ENCODE measurements around the gene FGFBP3. TPM values are rescaled to one million over a fixed set of nuclear protein-coding genes. Genes with fewer than 3 reads are reported as not detected.
A peak's percentile ranks its signal among the peaks of the same experiment; 100 is the strongest.
"Not testable (repeated sequence)": the region's sequence is repeated elsewhere in the genome, so short reads cannot be mapped to it uniquely, and the experiment has no call there.

The FGFBP3 gene
- total RNA-seq, 1 donor: 0.72 TPM

- peak; percentile 87 for DNase-seq (ENCODE audit: insufficient read length, low spot score, missing footprints)
- Histone ChIP-seq H3K79me2 (ENCODE audit: insufficient read depth, low read length) (no peaks in the 10 kb centered on the region), H3K4me1 (ENCODE audit: insufficient read depth, low read length) (peaks cover 15% of the 10 kb centered on the region), H3K27me3 (ENCODE audit: insufficient read depth, low read length) (no peaks in the 10 kb centered on the region), H3K27ac (ENCODE audit: low read depth, low read length) (peak overlapping the region; percentile 31), H3K36me3 (ENCODE audit: insufficient read depth, low read length) (no peaks in the 10 kb centered on the region), H3K4me3 (ENCODE audit: insufficient read depth, low read length) (no peak overlapping the region), H3K9me3 (ENCODE audit: low read depth, low read length) (no peaks in the 10 kb centered on the region), H4K20me1 (ENCODE audit: insufficient read depth, low read length) (no peaks in the 10 kb centered on the region), H2AFZ (ENCODE audit: low read length) (peak overlapping the region; percentile 58), H3K4me2 (ENCODE audit: insufficient read depth, low read length) (peak overlapping the region; percentile 47)
- no peak for TF ChIP-seq CTCF (IDR thresholded peaks at IDR 0.05; ENCODE audit: extremely low read depth, low read depth, low read length)
These were observed 7.3 kb downstream of the FGFBP3 start for GRCh38 chr10:91901784-91902677.

GRCh38 chr10:91897421-91897820 lies 11.9 kb downstream of the FGFBP3 start:
- Histone ChIP-seq H3K27me3 (ENCODE audit: insufficient read depth, low read length) (no peaks in the 10 kb centered on the region), H3K9me3 (ENCODE audit: low read depth, low read length) (no peaks in the 10 kb centered on the region), H3K4me3 (ENCODE audit: insufficient read depth, low read length) (no peak overlapping the region), H3K36me3 (ENCODE audit: insufficient read depth, low read length) (no peaks in the 10 kb centered on the region), H3K4me2 (ENCODE audit: insufficient read depth, low read length) (no peak overlapping the region), H3K27ac (ENCODE audit: low read depth, low read length) (no peak overlapping the region), H2AFZ (ENCODE audit: low read length) (no peak overlapping the region), H3K4me1 (ENCODE audit: insufficient read depth, low read length) (peaks cover 13% of the 10 kb centered on the region), H3K79me2 (ENCODE audit: insufficient read depth, low read length) (no peaks in the 10 kb centered on the region), H4K20me1 (ENCODE audit: insufficient read depth, low read length) (no peaks in the 10 kb centered on the region)
- no peak for TF ChIP-seq CTCF (IDR thresholded peaks at IDR 0.05; ENCODE audit: extremely low read depth, low read depth, low read length)
- no peak for DNase-seq (ENCODE audit: insufficient read length, low spot score, missing footprints)

GRCh38 chr10:91896212-91896756 lies 13.0 kb downstream of the FGFBP3 start:
- H3K27ac ChIP-seq (ENCODE audit: low read depth, low read length): no peak overlapping the region
- no peaks in the 10 kb centered on the region for H3K9me3 ChIP-seq (ENCODE audit: low read depth, low read length)
- H2AFZ ChIP-seq (ENCODE audit: low read length): no peak overlapping the region
- H3K36me3 ChIP-seq (ENCODE audit: insufficient read depth, low read length): no peaks in the 10 kb centered on the region
- peaks cover 2% of the 10 kb centered on the region for H3K4me1 ChIP-seq (ENCODE audit: insufficient read depth, low read length)
- no peak for TF ChIP-seq CTCF (IDR thresholded peaks at IDR 0.05; ENCODE audit: extremely low read depth, low read depth, low read length)
- no peak overlapping the region for H3K4me3 ChIP-seq (ENCODE audit: insufficient read depth, low read length)
- H3K27me3 ChIP-seq (ENCODE audit: insufficient read depth, low read length): no peaks in the 10 kb centered on the region
- H4K20me1 ChIP-seq (ENCODE audit: insufficient read depth, low read length): no peaks in the 10 kb centered on the region
- H3K4me2 ChIP-seq (ENCODE audit: insufficient read depth, low read length): no peak overlapping the region
- H3K79me2 ChIP-seq (ENCODE audit: insufficient read depth, low read length): no peaks in the 10 kb centered on the region
- DNase-seq (ENCODE audit: insufficient read length, low spot score, missing footprints): no peak

GRCh38 chr10:91894261-91894685 lies 15.0 kb downstream of the FGFBP3 start:
- DNase-seq (ENCODE audit: insufficient read length, low spot score, missing footprints); H3K4me1 ChIP-seq (ENCODE audit: insufficient read depth, low read length); H3K27me3 ChIP-seq (ENCODE audit: insufficient read depth, low read length); H3K36me3 ChIP-seq (ENCODE audit: insufficient read depth, low read length); H4K20me1 ChIP-seq (ENCODE audit: insufficient read depth, low read length); H3K9me3 ChIP-seq (ENCODE audit: low read depth, low read length); H3K4me2 ChIP-seq (ENCODE audit: insufficient read depth, low read length); H2AFZ ChIP-seq (ENCODE audit: low read length); H3K27ac ChIP-seq (ENCODE audit: low read depth, low read length); H3K79me2 ChIP-seq (ENCODE audit: insufficient read depth, low read length); H3K4me3 ChIP-seq (ENCODE audit: insufficient read depth, low read length): not testable (repeated sequence)
